ENCODE measurements around the gene TMPRSS15. TPM values are rescaled to one million over a fixed set of nuclear protein-coding genes. Genes with fewer than 3 reads are reported as not detected.

The TMPRSS15 gene
- total RNA-seq, 1 experiment from 2014 or later, result not detected

DNA sequence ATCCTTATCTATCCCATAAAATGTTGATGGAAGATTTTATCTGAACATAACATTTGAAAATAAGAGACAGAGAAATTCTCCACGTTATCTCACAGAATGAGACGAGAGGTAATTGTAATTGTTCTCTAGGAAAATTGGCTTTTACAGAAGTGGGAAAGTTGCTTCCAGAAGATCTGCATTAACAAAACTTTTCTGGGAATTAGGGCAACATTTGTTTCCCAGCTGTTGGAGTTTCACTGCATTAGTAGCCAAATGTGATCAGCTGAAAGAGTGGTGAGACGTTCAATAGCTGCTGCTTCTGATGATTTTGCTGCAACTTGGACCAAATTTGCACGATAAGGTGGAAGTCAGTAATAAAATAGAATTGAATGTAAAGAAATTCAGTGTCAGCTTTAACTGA lies 151.3 kb downstream of the TMPRSS15 start:
- TF ChIP-seq, protein P1, sequence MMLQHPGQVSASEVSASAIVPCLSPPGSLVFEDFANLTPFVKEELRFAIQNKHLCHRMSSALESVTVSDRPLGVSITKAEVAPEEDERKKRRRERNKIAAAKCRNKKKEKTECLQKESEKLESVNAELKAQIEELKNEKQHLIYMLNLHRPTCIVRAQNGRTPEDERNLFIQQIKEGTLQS (IDR thresholded peaks at IDR 0.05), result no peak
- TF ChIP-seq RAD21 (IDR thresholded peaks at IDR 0.05; ENCODE audit: low read depth), result no peak
- Histone ChIP-seq H3K36me3 (ENCODE audit: control insufficient read depth in 1 of 2, insufficient read depth in 2 of 2, low read length in 2 of 2) (no peaks in the 10 kb centered on the region), H2AFZ (ENCODE audit: low read depth, low read length, poor library complexity, severe bottlenecking) (no peak overlapping the region), H3K27ac (ENCODE audit: low read depth, low read length) (no peak overlapping the region), H3K4me1 (ENCODE audit: control insufficient read depth in 1 of 2, insufficient read depth in 2 of 2, low read length in 2 of 2) (no peaks in the 10 kb centered on the region), H3K9me2 (ENCODE audit: insufficient read depth) (no peaks in the 10 kb centered on the region), H3K27me3 (ENCODE audit: insufficient read depth, low read length) (no peaks in the 10 kb centered on the region), H3K4me2 (ENCODE audit: low read length) (no peak overlapping the region), H4K20me1 (ENCODE audit: insufficient read depth) (no peaks in the 10 kb centered on the region), H3K9ac (ENCODE audit: low read length) (no peak overlapping the region), H3K4me3 (replicated peaks in 1 of 2; ENCODE audit: low read depth in 1 of 2, low read length in 2 of 2) (no peak overlapping the region), H3K79me2 (ENCODE audit: insufficient read depth, low read length) (no peaks in the 10 kb centered on the region), H3K9me3 (ENCODE audit: control insufficient read depth in 1 of 2, insufficient read depth in 1 of 2, low read depth in 1 of 2, low read length in 2 of 2) (peaks cover 9 to 24% of the 10 kb centered on the region in 2 experiments; a peak in 3 of 4 replicates)
- ATAC-seq (no peak), DNase-seq (ENCODE audit: low read depth, low spot score) (no peak)
- ChIA-PET CTCF (no interaction called here), RAD21 (ENCODE audit: low non-redundant PET in 1 of 2, low total read pairs in 2 of 2, uncharacterized antibody in 2 of 2, unreplicated experiment in 2 of 2) (no interaction called here), POLR2A (no interaction called here)
- no TSS peak for BruUV-seq (replicated peaks)
- intact Hi-C loops (cut with micrococcal nuclease), result no loop called here

DNA sequence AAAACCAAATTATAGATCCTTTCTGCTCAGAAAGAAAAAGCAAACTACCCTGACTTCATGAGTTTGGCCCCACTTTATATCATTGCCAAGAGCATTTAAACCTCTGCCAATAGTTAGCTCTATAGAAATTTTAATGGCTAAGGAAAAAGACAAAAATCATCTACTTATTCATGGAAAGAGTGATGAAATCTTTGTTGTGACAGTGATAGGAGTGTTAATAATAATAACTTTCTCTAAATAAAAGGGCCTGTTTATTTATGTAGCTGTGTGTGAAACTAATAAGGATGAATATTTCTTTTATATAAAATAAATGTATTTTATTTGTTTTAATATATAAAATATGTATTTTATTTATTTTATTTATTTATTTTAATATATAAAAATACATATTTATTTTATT lies 152.5 kb downstream of the TMPRSS15 start:
- no peak overlapping the region for H2AFZ ChIP-seq (ENCODE audit: low read depth, low read length, poor library complexity, severe bottlenecking)
- H4K20me1 ChIP-seq (ENCODE audit: insufficient read depth), result no peaks in the 10 kb centered on the region
- no TSS peak for BruUV-seq (replicated peaks)
- no peaks in the 10 kb centered on the region for H3K9me2 ChIP-seq (ENCODE audit: insufficient read depth)
- no peak overlapping the region for H3K4me2 ChIP-seq (ENCODE audit: low read length)
- no peak for DNase-seq (ENCODE audit: low read depth, low spot score)
- no peaks in the 10 kb centered on the region for H3K36me3 ChIP-seq (ENCODE audit: control insufficient read depth in 1 of 2, insufficient read depth in 2 of 2, low read length in 2 of 2)
- ChIA-PET RAD21 (ENCODE audit: low non-redundant PET in 1 of 2, low total read pairs in 2 of 2, uncharacterized antibody in 2 of 2, unreplicated experiment in 2 of 2) (no interaction called here), CTCF (no interaction called here), POLR2A (no interaction called here)
- ATAC-seq, result no peak
- no peak overlapping the region for H3K27ac ChIP-seq (ENCODE audit: low read depth, low read length)
- H3K9ac ChIP-seq (ENCODE audit: low read length), result no peak overlapping the region
- no peaks in the 10 kb centered on the region for H3K4me1 ChIP-seq (ENCODE audit: control insufficient read depth in 1 of 2, insufficient read depth in 2 of 2, low read length in 2 of 2)
- H3K4me3 ChIP-seq (replicated peaks in 1 of 2; ENCODE audit: low read depth in 1 of 2, low read length in 2 of 2), result no peak overlapping the region
- H3K27me3 ChIP-seq (ENCODE audit: insufficient read depth, low read length), result no peaks in the 10 kb centered on the region
- H3K9me3 ChIP-seq (ENCODE audit: control insufficient read depth in 1 of 2, insufficient read depth in 1 of 2, low read depth in 1 of 2, low read length in 2 of 2), result peaks cover 10 to 20% of the 10 kb centered on the region in 2 experiments
- no peaks in the 10 kb centered on the region for H3K79me2 ChIP-seq (ENCODE audit: insufficient read depth, low read length)
- intact Hi-C loops (cut with micrococcal nuclease), result no loop called here
- TF ChIP-seq SRF (IDR thresholded peaks at IDR 0.05; ENCODE audit: low read depth), result no peak
- no peak for TF ChIP-seq POLR2AphosphoS5 (IDR thresholded peaks at IDR 0.05; ENCODE audit: low read depth, low read length)
- no peak for TF ChIP-seq SIN3A (IDR thresholded peaks at IDR 0.05; ENCODE audit: low read depth)
- TF ChIP-seq EZH2phosphoT487 (IDR thresholded peaks at IDR 0.05; ENCODE audit: borderline replicate concordance), result no peak
- TF ChIP-seq, protein P1 (IDR thresholded peaks at IDR 0.05), result no peak
- TF ChIP-seq, protein P2, sequence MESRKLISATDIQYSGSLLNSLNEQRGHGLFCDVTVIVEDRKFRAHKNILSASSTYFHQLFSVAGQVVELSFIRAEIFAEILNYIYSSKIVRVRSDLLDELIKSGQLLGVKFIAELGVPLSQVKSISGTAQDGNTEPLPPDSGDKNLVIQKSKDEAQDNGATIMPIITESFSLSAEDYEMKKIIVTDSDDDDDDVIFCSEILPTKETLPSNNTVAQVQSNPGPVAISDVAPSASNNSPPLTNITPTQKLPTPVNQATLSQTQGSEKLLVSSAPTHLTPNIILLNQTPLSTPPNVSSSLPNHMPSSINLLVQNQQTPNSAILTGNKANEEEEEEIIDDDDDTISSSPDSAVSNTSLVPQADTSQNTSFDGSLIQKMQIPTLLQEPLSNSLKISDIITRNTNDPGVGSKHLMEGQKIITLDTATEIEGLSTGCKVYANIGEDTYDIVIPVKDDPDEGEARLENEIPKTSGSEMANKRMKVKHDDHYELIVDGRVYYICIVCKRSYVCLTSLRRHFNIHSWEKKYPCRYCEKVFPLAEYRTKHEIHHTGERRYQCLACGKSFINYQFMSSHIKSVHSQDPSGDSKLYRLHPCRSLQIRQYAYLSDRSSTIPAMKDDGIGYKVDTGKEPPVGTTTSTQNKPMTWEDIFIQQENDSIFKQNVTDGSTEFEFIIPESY (IDR thresholded peaks at IDR 0.05; ENCODE audit: extremely low read depth, insufficient replicate concordance, low read length), result no peak
- TF ChIP-seq TCF7L2 (IDR thresholded peaks at IDR 0.05; ENCODE audit: borderline replicate concordance, extremely low read depth, insufficient read depth, insufficient read length), result no peak
- no peak for TF ChIP-seq EGR1 (IDR thresholded peaks at IDR 0.05; ENCODE audit: low read depth)
- TF ChIP-seq FOSL1 (IDR thresholded peaks at IDR 0.05; ENCODE audit: low read depth), result no peak
- TF ChIP-seq ELF1 (IDR thresholded peaks at IDR 0.05; ENCODE audit: borderline replicate concordance, low read depth), result no peak
- TF ChIP-seq, protein P3, sequence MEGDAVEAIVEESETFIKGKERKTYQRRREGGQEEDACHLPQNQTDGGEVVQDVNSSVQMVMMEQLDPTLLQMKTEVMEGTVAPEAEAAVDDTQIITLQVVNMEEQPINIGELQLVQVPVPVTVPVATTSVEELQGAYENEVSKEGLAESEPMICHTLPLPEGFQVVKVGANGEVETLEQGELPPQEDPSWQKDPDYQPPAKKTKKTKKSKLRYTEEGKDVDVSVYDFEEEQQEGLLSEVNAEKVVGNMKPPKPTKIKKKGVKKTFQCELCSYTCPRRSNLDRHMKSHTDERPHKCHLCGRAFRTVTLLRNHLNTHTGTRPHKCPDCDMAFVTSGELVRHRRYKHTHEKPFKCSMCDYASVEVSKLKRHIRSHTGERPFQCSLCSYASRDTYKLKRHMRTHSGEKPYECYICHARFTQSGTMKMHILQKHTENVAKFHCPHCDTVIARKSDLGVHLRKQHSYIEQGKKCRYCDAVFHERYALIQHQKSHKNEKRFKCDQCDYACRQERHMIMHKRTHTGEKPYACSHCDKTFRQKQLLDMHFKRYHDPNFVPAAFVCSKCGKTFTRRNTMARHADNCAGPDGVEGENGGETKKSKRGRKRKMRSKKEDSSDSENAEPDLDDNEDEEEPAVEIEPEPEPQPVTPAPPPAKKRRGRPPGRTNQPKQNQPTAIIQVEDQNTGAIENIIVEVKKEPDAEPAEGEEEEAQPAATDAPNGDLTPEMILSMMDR (IDR thresholded peaks at IDR 0.05 in 2 of 3, conservative IDR thresholded peaks at IDR 0.05 in 1 of 3; ENCODE audit: borderline replicate concordance in 1 of 3, insufficient read depth in 1 of 3, low read depth in 2 of 3, low read length in 2 of 3), result no peak
- TF ChIP-seq CEBPB (IDR thresholded peaks at IDR 0.05; ENCODE audit: low read depth), result no peak
- TF ChIP-seq SP1 (IDR thresholded peaks at IDR 0.05; ENCODE audit: low read depth), result no peak
- no peak for TF ChIP-seq RAD21 (IDR thresholded peaks at IDR 0.05; ENCODE audit: low read depth)

All from HCT116 (cell line).